Measurements from ENCODE around the gene TRAK1.

DNA sequence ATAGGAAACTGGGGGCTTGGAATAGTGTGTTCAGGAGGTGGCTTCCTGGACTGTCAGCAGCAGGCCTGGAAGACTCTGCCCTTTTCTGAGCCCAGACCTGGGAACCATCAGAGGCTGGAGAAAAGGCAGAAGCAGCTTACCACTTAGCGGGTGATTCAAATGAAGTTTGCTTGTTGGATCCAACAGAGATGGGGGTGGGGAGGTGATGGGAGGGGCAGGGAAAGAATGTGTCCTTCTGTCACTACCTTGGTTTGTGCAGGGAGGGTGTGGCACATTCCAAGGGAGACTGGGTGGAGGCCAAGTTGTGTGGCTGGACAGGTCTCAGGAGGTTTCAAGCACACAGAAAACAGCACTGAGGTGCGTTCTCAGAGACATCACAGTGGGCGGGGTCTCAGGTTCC lies 58.8 kb downstream of the TRAK1 start:
- TF ChIP-seq, protein P1, sequence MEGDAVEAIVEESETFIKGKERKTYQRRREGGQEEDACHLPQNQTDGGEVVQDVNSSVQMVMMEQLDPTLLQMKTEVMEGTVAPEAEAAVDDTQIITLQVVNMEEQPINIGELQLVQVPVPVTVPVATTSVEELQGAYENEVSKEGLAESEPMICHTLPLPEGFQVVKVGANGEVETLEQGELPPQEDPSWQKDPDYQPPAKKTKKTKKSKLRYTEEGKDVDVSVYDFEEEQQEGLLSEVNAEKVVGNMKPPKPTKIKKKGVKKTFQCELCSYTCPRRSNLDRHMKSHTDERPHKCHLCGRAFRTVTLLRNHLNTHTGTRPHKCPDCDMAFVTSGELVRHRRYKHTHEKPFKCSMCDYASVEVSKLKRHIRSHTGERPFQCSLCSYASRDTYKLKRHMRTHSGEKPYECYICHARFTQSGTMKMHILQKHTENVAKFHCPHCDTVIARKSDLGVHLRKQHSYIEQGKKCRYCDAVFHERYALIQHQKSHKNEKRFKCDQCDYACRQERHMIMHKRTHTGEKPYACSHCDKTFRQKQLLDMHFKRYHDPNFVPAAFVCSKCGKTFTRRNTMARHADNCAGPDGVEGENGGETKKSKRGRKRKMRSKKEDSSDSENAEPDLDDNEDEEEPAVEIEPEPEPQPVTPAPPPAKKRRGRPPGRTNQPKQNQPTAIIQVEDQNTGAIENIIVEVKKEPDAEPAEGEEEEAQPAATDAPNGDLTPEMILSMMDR (IDR thresholded peaks at IDR 0.05 in 8 of 11, conservative IDR thresholded peaks at IDR 0.05 in 3 of 11), result no peak
- TF ChIP-seq POLR2AphosphoS5 (IDR thresholded peaks at IDR 0.05) (no peak), POLR2A (IDR thresholded peaks at IDR 0.05) (no peak)
